ENCODE results near the gene PLXNA4. TPM values are rescaled to one million over a fixed set of nuclear protein-coding genes. Genes with fewer than 3 reads are reported as not detected.

PLXNA4 gene
- total RNA-seq, 1 donor from 2014 or later = 13.6 TPM

GRCh38 chr7:132210821-132211220, 365.4 kb downstream of the PLXNA4 start:
- H3K36me3 Mint-ChIP-seq = no peaks in the 10 kb centered on the region
- H3K4me1 Mint-ChIP-seq (ENCODE audit: unreplicated experiment) = peaks cover 14% of the 10 kb centered on the region
- TF ChIP-seq CTCF (conservative IDR thresholded peaks at IDR 0.05) = no peak
- H3K27me3 Mint-ChIP-seq = peaks cover 5% of the 10 kb centered on the region
- H3K27ac Mint-ChIP-seq = no peak overlapping the region
- no peak for DNase-seq (ENCODE audit: extremely low spot score, unreplicated experiment)
- no peaks in the 10 kb centered on the region for H3K9me3 Mint-ChIP-seq
- H3K4me3 Mint-ChIP-seq = no peak overlapping the region

DNA sequence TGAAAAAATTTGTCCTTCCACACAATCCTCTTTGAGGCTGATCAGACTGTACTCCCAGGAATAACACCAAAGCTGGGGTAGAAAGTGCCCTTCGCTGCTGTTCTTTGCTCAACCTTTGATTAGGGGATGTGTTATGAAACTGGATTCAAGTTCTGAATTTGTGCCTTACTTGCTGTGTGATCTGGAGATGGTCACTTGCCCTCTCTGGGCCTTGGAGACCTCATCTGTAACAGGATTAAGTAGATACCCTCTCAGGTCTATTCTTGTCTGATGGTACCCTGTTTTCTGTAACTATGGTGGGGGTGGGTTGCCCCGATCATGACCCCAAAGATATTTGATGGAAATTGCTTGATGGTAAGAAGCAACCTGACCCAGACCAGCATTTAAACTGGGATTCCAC, 368.5 kb downstream of the PLXNA4 start:
- TF ChIP-seq CTCF (conservative IDR thresholded peaks at IDR 0.05) = no peak
- Mint-ChIP-seq H3K27me3 (peaks cover 6% of the 10 kb centered on the region), H3K4me3 (no peak overlapping the region)

GRCh38 chr7:132207211-132207610, 369.1 kb downstream of the PLXNA4 start:
- H3K27ac Mint-ChIP-seq = no peak overlapping the region
- no peaks in the 10 kb centered on the region for H3K36me3 Mint-ChIP-seq
- peaks cover 6% of the 10 kb centered on the region for H3K27me3 Mint-ChIP-seq
- DNase-seq (ENCODE audit: extremely low spot score, unreplicated experiment) = no peak
- no peaks in the 10 kb centered on the region for H3K9me3 Mint-ChIP-seq
- H3K4me3 Mint-ChIP-seq = no peak overlapping the region
- no peak for TF ChIP-seq CTCF (conservative IDR thresholded peaks at IDR 0.05)
- H3K4me1 Mint-ChIP-seq (ENCODE audit: unreplicated experiment) = peaks cover 14% of the 10 kb centered on the region

More for the DNA sequence above, 368.5 kb downstream of the PLXNA4 start:
- H3K9me3 Mint-ChIP-seq = no peaks in the 10 kb centered on the region
- H3K27ac Mint-ChIP-seq = no peak overlapping the region
- peaks cover 14% of the 10 kb centered on the region for H3K4me1 Mint-ChIP-seq (ENCODE audit: unreplicated experiment)
- no peaks in the 10 kb centered on the region for H3K36me3 Mint-ChIP-seq
- no peak for DNase-seq (ENCODE audit: extremely low spot score, unreplicated experiment)

DNA sequence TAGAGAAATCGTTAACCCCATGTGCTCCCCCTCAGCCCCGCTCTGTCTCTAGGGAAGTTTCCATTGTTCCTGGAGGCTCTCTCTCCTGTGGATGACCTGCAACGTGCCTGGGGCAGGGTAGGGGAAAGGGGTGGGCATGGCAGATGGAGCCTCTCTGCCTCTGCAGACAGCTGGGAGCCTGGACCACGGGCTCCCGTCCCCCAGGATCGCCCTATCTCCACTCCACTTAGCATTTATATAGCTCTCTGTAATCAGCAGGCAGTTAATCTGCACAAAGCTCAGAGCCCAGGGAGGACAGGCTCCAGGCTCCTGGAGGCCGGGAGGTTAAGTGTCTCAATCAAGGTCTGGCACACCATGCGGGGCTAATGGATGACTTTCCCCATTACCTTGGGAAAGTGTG, 369.7 kb downstream of the PLXNA4 start:
- Mint-ChIP-seq H3K9me3 (no peaks in the 10 kb centered on the region), H3K27me3 (peaks cover 6% of the 10 kb centered on the region), H3K27ac (no peak overlapping the region), H3K36me3 (no peaks in the 10 kb centered on the region), H3K4me1 (ENCODE audit: unreplicated experiment) (peaks cover 14% of the 10 kb centered on the region), H3K4me3 (no peak overlapping the region)
- no peak for DNase-seq (ENCODE audit: extremely low spot score, unreplicated experiment)
- no peak for TF ChIP-seq CTCF (conservative IDR thresholded peaks at IDR 0.05)

DNA sequence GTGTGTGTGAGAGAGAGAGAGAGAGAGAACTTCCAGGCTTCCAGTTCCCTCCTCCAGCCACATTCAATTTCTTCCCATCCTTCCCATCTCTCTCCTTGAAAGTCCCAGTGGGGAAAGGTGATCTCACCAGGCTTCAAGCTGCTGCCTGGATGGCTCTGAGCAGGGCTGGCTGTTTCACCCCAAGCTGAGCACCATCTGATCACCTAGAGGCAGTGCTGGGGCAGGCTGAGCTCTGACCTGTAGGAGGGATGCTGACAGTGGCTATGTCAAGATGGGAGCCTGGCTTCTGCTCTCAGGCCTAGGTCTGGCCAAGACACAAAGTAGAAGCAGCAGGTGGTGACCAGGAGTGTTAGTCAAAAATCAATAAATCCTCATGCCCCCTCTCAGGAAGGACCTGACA, 370.8 kb downstream of the PLXNA4 start:
- no peak for TF ChIP-seq CTCF (conservative IDR thresholded peaks at IDR 0.05)
- H3K4me1 Mint-ChIP-seq (ENCODE audit: unreplicated experiment) = peaks cover 14% of the 10 kb centered on the region
- DNase-seq (ENCODE audit: extremely low spot score, unreplicated experiment) = no peak
- H3K36me3 Mint-ChIP-seq = no peaks in the 10 kb centered on the region
- H3K27ac Mint-ChIP-seq = no peak overlapping the region
- no peaks in the 10 kb centered on the region for H3K9me3 Mint-ChIP-seq
- H3K27me3 Mint-ChIP-seq = peaks cover 6% of the 10 kb centered on the region
- H3K4me3 Mint-ChIP-seq = no peak overlapping the region

DNA sequence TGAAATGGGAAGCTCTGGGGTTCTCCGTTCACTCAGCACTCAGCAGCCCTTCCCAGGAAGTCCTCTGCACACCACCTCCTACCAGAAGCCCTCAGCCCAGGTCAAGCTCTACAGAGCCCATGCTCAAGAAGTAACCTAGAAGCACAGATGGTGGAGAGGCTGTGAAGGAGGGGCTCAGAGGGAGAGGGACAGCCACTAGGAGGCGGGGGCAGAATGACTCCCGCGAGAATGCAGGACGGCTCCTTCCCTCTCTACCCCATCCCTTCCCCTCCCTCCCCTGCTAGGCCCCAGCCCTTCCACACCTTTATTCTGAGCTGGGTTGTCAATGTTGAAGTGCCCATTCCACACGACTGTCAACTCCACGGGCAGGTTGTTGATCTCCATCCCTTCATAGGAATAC, 373.2 kb downstream of the PLXNA4 start:
- TF ChIP-seq CTCF (conservative IDR thresholded peaks at IDR 0.05) = no peak
- H3K9me3 Mint-ChIP-seq = no peaks in the 10 kb centered on the region
- peaks cover 14% of the 10 kb centered on the region for H3K4me1 Mint-ChIP-seq (ENCODE audit: unreplicated experiment)
- peak overlapping the region; percentile 5 for H3K27ac Mint-ChIP-seq
- H3K27me3 Mint-ChIP-seq = peaks cover 6% of the 10 kb centered on the region
- DNase-seq (ENCODE audit: extremely low spot score, unreplicated experiment) = no peak
- H3K36me3 Mint-ChIP-seq = no peaks in the 10 kb centered on the region
- H3K4me3 Mint-ChIP-seq = no peak overlapping the region

Measured in type B pancreatic cell (in vitro differentiated cells).